Left lung (tissue), 10 donors: ENCODE measurements around the gene NUDCD3. TPM values are rescaled to one million over a fixed set of nuclear protein-coding genes. Genes with fewer than 3 reads are reported as not detected.

Source experiments
- ATAC-seq: fragments of 200-7000 bp; cut with Tn5 transposase; one replicate; pipeline ENCODE4 v1.9.1; 2020; ENCODE audit warnings: moderate library complexity
- DNase-seq, 4 donors: peaks; one replicate each; pipeline ENCODE4 v3.0.0-alpha.2; 2013 to 2020
- H3K27ac ChIP-seq, 2 donors: fragments of 200-600 bp; sonication (generic) in 1 of 2; one replicate each; pipeline versions ENCODE4 v1.5.0 to v1.8.0; 2020 to 2021
- H3K27me3 ChIP-seq, 2 donors: fragments of 200-600 bp; sonication (generic) in 1 of 2; one replicate each; pipeline versions ENCODE4 v1.5.0 to v1.8.0; 2020 to 2021
- H3K36me3 ChIP-seq, 2 donors: fragments of 200-600 bp; sonication (generic) in 1 of 2; one replicate each; pipeline versions ENCODE4 v1.5.0 to v1.8.0; 2020 to 2021
- H3K4me1 ChIP-seq, 2 donors: fragments of 200-600 bp; one replicate each; pipeline ENCODE4 v1.8.0; 2021
- H3K4me3 ChIP-seq, 2 donors: fragments of 200-600 bp; sonication (generic) in 1 of 2; one replicate each; pipeline versions ENCODE4 v1.5.0 to v1.8.0; 2020 to 2021; ENCODE audit warnings: mild to moderate bottlenecking in 1 of 2
- H3K9me3 ChIP-seq, 2 donors: fragments of 200-600 bp; sonication (generic) in 1 of 2; one replicate each; pipeline versions ENCODE4 v1.5.0 to v1.8.0; 2020 to 2021
- CTCF ChIP-seq, 2 donors: fragments of 200-600 bp; sonication (generic) in 1 of 2; IDR thresholded peaks; one replicate each; pipeline versions ENCODE4 v1.5.0 to v1.8.0; 2021; ENCODE audit warnings: antibody characterized with exemption in 2 of 2
- intact Hi-C, 2 donors: fragments of 100-400 bp; cut with DNase I; formaldehyde crosslinking; loops; one replicate each; pipeline versions ENCODE4 v1.11.2 to v1.14.2; 2022
- polyA plus RNA-seq, 6 donors: library from polyadenylated mRNA; unstranded; fragments of 120-200 nt; gene quantifications; one replicate each; pipeline ENCODE4 v1.2.1, GENCODE V29; 2013; ENCODE audit not compliant: insufficient read length in 6 of 6
- total RNA-seq, 2 donors: library from RNA; stranded (reverse); fragmentation: NEBNext Ultra II Directional; extraction: Animal tissue kit (Norgen Biotek cat#: 25700); gene quantifications; one replicate each; pipeline ENCODE4 v1.2.1, GENCODE V29; 2021
- donor health status: DM: no; HTN: yes; CAD: no.
- donor health status: DM: no; HTN: no; CAD: no.

The NUDCD3 gene
- total and polyA plus RNA-seq, 8 donors = 88.6 to 101 (median 90.7) TPM

GRCh38 chr7:44401692-44402091 is 88.8 kb downstream of the NUDCD3 start:
- Histone ChIP-seq H3K27me3 (no peaks in the 10 kb centered on the region), H3K9me3 (no peaks in the 10 kb centered on the region), H3K27ac (no peak overlapping the region), H3K36me3 (peaks cover 0 to 67% of the 10 kb centered on the region in 2 donors), H3K4me3 (no peak overlapping the region), H3K4me1 (peaks cover 0 to 7% of the 10 kb centered on the region in 2 donors)
- ATAC-seq (no peak), DNase-seq (peak in 1 of 4 donors; percentile 8)
- intact Hi-C loops = no loop called here
- no peak for TF ChIP-seq CTCF (IDR thresholded peaks at IDR 0.05)

- no peak for TF ChIP-seq CTCF (IDR thresholded peaks at IDR 0.05)
- Histone ChIP-seq H3K36me3 (peaks cover 0 to 57% of the 10 kb centered on the region in 2 donors), H3K27me3 (no peaks in the 10 kb centered on the region), H3K27ac (no peak overlapping the region), H3K4me1 (peaks cover 0 to 7% of the 10 kb centered on the region in 2 donors), H3K9me3 (no peaks in the 10 kb centered on the region), H3K4me3 (no peak overlapping the region)
- DNase-seq = no peak
- intact Hi-C loops = no loop called here
- ATAC-seq = no peak
Measured at GRCh38 chr7:44400033-44400511, 90.4 kb downstream of the NUDCD3 start.

GRCh38 chr7:44398953-44399574 is 91.4 kb downstream of the NUDCD3 start:
- no peak for TF ChIP-seq CTCF (IDR thresholded peaks at IDR 0.05)
- intact Hi-C loops = no loop called here
- Histone ChIP-seq H3K4me1 (peaks cover 0 to 7% of the 10 kb centered on the region in 2 donors), H3K36me3 (peaks cover 0 to 59% of the 10 kb centered on the region in 2 donors), H3K27ac (no peak overlapping the region), H3K4me3 (no peak overlapping the region), H3K27me3 (no peaks in the 10 kb centered on the region), H3K9me3 (no peaks in the 10 kb centered on the region)
- DNase-seq (no peak), ATAC-seq (no peak)

- Histone ChIP-seq H3K4me1 (peaks cover 0 to 7% of the 10 kb centered on the region in 2 donors), H3K9me3 (no peaks in the 10 kb centered on the region), H3K27ac (no peak overlapping the region), H3K27me3 (no peaks in the 10 kb centered on the region), H3K4me3 (no peak overlapping the region), H3K36me3 (peaks cover 0 to 59% of the 10 kb centered on the region in 2 donors)
- intact Hi-C loops = no loop called here
- no peak for TF ChIP-seq CTCF (IDR thresholded peaks at IDR 0.05)
- DNase-seq (peak in 1 of 4 donors; percentile 7), ATAC-seq (peak; percentile 24)
Measured at GRCh38 chr7:44398511-44398911, 91.9 kb downstream of the NUDCD3 start.

- H3K4me3 ChIP-seq = no peak overlapping the region
- peak in 3 of 4 donors; percentile 29 to 53 (median 36) for DNase-seq
- no peaks in the 10 kb centered on the region for H3K9me3 ChIP-seq
- no peak overlapping the region for H3K27ac ChIP-seq
- H3K36me3 ChIP-seq = peaks cover 0 to 56% of the 10 kb centered on the region in 2 donors
- peaks cover 0 to 7% of the 10 kb centered on the region in 2 donors for H3K4me1 ChIP-seq
- intact Hi-C loops = no loop called here
- H3K27me3 ChIP-seq = no peaks in the 10 kb centered on the region
- no peak for TF ChIP-seq CTCF (IDR thresholded peaks at IDR 0.05)
- ATAC-seq = no peak
Measured at GRCh38 chr7:44396931-44397545, 93.4 kb downstream of the NUDCD3 start.
